HG03520 (cell line): ENCODE data around the gene DEAF1.

ENCODE experiments used
- ATAC-seq: cut with Tn5 transposase; IDR thresholded peaks from one replicate; pipeline ENCODE4 v1.9.1; 2021; ENCODE audit warnings: mild to moderate bottlenecking, moderate library complexity; ENCODE audit not compliant: unreplicated experiment

Gene DEAF1

DNA sequence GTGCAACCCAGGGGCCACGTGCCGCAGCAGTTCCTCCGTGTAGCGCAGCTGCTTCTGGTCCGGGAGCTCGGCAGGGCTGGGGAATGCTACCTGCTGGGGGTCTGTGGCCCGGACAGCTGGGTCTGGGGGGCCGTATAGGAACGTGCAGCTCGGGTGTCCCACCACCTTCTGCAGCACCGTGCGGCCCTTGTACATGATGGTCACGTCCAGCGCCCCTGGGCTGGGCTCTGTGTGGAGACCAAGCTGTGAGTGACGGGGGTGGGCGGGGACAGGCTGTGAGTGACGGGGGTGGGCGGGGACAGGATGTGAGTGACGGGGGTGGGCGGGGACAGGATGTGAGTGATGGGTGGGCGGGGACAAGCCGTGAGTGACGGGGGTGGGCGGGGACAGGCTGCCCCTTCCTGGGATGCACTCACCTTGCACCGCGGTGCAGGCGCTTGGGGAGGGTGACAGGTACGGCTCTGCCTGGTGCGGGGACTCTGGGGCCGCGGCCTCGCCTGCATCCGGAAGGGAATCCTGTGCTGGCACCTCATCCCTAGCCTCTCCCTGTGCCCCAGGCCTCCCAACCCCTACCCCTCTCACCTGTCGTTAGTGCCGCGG, 81.6 kb downstream of the DEAF1 start:
- ATAC-seq: no peak

DNA sequence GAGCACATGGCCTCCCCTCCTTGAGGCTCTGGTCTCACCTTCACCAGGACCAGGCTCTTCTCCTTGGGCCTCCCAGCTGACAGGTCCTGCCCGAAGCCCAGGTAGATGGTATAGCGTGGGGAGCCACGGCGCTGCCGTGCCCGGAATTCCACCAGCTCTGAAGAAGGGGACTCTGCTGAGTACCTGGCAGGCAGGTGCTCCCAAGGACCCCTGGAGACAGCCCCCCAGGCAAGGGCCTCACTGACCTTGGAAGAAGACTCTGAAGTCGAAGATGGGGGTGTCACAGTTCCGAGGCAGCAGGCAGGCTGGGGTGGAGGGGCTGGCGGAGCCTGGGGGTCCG, 82.1 kb downstream of the DEAF1 start:
- ATAC-seq: no peak

DNA sequence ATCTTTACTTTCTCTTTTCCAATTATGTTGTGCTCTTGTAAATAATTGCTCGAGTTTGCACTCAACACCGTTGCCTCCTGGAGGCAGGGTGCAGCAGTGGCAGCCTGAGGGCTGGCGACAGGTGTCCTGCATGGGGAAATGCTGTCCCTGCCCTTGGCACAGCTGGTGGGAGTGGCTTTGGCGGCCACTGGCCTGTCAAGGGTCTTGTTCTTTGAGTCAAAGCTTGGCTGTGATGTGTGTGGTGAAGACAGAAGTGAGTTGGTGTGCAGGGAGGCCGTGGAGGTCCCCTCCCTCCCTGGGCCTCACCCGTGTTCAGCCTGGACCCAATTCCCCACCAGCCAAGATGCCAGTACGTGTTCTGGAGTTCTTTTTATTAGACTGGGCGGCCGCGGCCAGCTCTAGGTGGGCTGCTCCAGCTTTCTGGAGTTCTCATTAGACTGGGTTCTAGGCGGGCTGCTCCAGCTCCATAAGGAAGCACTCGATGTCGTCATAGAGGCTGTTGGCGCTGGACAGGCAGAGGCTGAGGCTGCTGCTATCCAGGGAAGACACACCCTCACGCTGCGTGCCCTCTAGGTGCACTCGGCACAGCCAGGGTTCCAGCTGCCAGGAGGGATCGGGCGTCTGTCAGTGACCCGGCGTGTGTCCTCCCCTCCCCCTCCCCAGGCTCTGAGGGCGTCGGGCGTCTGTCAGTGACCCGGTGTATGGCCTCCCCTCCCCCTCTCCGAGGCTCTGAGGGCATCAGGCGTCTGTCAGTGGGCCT, 82.6 kb downstream of the DEAF1 start:
- ATAC-seq: no peak

GRCh38 chr11:611001-611996, 83.7 kb downstream of the DEAF1 start:
- ATAC-seq: no peak

GRCh38 chr11:610146-610801, 84.7 kb downstream of the DEAF1 start:
- ATAC-seq: no peak

DNA sequence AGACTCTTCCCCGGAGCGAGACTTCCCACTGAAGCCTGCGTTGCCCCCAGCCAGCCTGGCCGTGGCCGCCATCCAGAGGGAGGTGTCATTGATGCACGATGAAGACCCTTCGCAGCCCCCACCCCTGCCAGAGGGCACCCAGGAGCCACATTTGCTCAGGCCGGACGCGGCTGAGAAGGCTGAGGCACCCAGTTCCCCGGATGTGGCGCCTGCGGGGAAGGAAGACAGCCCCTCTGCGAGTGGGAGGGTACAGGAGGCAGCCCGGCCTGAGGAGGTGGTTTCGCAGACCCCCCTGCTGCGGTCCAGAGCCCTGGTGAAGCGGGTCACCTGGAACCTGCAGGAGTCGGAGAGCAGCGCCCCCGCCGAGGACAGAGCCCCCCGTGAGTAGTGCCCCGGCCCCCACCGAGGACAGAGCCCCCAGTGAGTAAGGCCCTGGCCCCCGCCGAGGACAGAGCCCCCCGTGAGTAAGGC, 85.6 kb downstream of the DEAF1 start:
- ATAC-seq: no peak

GRCh38 chr11:608791-609251, 86.2 kb downstream of the DEAF1 start:
- no peak for ATAC-seq

- no peak for ATAC-seq
Observed at GRCh38 chr11:607971-608659, 86.9 kb downstream of the DEAF1 start.

DNA sequence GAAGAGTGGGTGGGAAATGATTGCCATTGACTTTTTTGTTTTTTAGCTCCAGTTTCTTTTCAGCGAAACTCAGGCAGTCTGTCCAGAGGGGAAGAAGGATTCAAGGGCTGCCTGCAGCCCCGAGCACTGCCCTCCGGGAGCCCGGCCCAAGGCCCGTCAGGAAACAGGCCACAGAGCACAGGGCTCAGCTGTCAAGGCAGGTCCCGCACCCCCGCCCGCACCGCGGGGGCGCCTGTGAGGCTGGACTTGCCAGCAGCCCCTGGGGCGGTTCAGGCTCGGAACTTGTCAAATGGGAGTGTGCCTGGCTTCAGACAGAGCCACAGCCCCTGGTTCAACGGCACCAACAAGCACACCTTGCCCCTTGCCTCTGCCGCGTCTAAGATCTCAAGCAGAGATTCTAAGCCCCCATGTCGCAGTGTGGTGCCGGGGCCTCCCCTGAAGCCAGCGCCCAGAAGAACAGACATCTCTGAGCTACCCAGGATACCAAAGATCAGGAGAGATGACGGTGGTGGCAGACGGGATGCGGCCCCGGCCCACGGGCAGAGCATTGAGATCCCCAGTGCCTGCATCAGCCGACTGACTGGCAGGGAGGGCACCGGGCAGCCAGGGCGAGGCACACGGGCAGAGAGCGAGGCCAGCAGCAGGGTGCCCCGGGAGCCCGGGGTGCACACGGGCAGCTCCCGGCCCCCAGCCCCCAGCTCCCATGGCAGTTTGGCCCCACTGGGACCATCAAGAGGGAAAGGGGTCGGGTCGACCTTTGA, 87.8 kb downstream of the DEAF1 start:
- ATAC-seq: no peak

GRCh38 chr11:606245-606644, 88.8 kb downstream of the DEAF1 start:
- ATAC-seq: no peak

DNA sequence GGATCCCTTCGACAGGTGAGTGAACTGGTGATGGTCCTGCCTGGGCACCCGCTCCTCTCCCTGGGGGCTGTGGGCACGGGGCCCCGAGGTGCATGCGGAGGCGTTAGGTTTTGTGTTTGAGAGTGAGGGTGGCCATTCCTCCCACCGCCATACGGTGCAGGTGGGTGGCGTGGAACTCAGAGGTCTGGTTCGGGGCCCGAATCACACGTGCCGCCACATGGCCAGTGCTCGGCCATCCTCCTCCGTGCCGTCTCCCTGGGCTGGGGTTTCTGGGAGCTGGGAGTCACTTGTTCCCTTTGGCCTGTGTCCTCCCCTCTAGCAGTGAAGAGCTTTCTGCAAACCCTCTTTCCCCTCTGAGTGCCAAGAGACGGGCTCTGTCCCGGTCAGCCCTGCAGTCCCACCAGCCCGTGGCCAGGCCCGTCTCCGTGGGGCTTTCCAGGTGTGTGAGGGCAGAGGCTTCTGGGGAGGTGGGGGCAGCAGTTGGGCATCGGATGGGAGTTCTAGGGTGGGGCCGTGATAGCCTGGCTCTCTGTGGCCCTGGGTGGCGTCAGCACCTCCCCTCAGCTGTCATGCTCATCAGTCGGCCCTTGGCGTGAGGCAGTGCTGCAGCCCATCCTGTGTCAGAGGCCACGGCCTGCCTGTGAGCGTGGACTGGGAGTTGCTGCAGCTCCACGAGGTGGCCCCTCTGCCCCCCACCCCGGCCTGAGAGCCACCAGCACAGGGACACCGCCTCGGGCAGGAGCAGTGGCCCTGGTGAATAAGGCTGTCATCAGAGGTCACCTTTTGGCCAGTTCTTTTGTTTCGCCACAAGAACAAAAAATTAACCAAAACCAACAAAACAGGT, 89.5 kb downstream of the DEAF1 start:
- no peak for ATAC-seq

- ATAC-seq: no peak
Observed at GRCh38 chr11:603154-603553, 91.9 kb downstream of the DEAF1 start.

DNA sequence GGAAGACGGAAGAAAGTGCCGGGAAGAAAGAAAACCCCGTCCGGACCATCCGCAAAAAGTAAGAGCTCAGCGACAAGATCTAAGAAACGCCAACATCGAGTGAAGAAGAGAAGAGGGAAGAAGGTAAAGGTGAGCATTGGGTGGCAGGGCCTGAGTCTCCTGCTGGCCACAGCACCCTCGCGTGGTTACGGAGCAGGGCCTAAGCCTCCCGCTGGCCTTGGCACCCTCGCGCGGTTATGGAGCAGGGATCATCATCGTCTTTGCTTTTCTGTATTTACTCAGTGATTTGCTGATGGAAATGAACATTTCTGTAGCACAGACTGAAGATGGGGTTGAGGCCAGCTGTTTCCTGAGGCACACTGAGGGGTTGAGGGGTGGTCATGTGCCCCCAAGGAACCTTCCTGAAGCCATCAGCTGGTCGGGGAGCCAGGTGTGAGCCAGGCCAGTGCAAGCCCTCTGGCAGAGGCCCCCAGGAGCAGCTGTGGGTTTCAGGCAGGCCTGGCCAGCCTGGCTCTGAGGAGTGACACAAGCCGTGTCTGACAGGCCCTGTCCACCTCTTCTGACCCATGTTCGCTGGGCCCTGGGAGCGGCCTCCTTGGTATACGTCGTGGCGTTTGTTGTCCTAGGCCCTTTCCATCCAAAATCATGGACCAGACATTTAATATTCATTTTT, 93.3 kb downstream of the DEAF1 start:
- no peak for ATAC-seq

DNA sequence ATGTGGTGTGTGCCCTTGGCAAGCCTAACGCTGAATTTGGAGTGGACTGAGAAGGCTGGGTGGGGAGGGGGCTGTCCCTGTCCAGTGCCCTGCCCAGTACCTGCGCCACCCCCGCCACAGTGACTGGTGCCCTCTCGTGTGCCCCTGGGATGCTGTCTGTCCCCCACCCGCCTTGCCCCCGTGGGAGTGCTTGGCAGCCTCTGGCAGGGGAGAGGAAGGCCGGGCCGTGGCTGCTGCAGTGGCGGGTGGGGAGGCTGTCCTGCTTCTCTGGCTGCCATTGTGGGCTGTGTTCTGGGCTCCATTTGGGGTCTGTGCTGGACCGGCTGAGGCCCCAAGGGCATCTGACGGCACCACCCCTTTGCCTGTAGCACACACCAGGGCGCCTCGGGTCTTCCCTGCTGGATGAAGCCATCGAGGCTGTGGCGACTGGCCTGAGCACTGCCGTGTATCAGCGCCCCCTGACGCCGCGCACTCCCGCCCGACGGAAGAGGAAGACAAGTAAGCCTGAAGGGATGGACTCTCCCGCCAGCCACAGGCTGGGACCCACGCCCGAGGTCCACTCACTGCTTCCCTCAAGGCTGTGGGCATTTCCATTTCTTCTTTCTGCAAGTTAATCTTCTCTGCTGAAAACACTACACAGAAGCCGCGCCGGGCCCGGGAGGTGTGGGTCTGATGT, 96.9 kb downstream of the DEAF1 start:
- no peak for ATAC-seq

DNA sequence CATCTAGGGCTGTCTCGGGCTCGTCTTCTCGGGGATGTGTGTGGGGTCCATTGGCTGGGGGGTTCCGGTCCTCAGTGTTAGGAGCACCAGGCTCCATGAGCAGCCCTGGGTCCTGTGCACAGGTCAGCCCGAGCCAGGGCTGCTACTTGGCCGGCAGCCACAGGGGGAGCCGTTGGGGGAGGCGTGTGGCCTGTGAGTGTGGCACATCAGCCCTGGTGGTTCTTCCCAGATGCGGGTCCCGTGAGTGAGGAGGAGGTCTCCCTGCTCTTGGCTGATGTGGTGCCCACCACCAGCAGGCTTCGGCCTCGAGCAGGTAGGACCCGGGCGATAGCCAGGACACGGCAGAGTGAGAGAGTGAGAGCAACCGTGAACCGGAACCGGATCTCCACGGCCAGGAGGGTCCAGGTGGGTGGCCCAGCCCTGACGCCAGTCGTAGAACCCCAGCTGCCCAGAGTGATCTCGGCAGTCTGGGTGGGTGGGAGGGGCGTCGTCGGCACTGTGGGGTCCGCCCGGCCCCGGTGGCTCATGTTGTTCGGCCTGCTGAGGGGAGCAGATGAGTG, 97.8 kb downstream of the DEAF1 start:
- ATAC-seq: no peak

DNA sequence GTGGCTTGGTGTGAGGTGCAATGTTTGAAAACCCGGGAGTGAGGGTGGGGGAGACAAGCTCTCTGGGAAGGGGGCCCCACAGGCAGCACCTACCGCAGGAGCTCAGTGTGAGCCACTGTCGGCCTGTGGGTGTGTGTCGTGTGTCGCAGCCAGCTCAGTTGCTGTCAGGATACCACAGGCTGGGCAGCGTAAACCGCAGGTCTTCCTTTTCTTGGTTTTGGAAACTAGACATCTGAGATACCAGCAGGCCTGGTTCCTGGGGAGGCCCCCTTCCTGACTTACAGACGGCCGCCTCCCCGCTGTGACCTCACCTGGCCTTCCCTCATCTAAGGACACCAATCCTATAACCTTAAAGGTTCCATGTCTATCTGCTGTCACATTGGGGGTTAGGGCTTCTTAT, 98.6 kb downstream of the DEAF1 start:
- ATAC-seq: no peak

DNA sequence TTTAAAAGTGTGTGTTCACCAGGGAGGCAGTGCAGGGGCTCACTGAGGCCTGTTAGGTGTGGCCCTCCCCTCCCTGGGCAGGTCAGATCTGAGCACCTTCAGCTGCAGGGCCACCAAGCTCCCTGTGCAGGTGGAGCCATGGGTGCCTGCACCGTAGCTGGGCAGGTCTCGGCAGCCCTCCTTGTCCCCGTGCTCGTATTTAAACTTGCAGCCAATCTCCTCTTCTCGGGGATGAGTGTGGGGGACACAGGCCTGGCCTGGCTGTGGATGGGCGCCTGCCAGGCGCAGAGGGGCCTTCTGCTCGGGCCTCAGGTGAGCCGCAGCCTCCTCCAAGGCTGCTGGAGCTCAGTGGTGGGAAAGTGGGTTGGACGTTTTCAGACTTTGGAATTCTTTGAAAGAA, 99.6 kb downstream of the DEAF1 start:
- no peak for ATAC-seq
